H1 (cell line): Measurements from ENCODE around the gene TXNDC12. TPM values are rescaled to one million over a fixed set of nuclear protein-coding genes. Genes with fewer than 3 reads are reported as not detected.

Source experiments
- KDM4A ChIP-seq: IDR thresholded peaks from one replicate; pipeline ENCODE4 v1.7.1; 2012; ENCODE audit warnings: low read depth, mild to moderate bottlenecking, moderate library complexity, low read length, inconsistent platforms; ENCODE audit not compliant: severe bottlenecking
- POLR2AphosphoS5 ChIP-seq: IDR thresholded peaks from 2 replicates; pipeline ENCODE4 v1.6.1; 2011; ENCODE audit warnings: low read depth, low read length
- TEAD4 ChIP-seq: IDR thresholded peaks from 2 replicates; pipeline ENCODE4 v1.6.1; 2012; ENCODE audit warnings: low read depth, low read length, inconsistent platforms, mixed read lengths
- polyA plus RNA-seq, 7 experiments: library from polyadenylated mRNA; depleted of rRNA in 3 of 7; stranded (reverse) in 5 of 7; unstranded in 2 of 7; fragments of >200 nt in 5 of 7; fragments of 200-250 nt in 2 of 7; gene quantifications; 1 replicate in 5 of 7; 2 replicates in 1 of 7; 4 replicates in 1 of 7; pipeline versions ENCODE4 v1.2.1 to v1.2.3, GENCODE V29; 2011 to 2013; ENCODE audit warnings: missing spikeins in 2 of 7, mixed read lengths in 2 of 7
- total RNA-seq: library from RNA; stranded (reverse); fragmentation: NEBNext Ultra II Directional; extraction: Animal tissue kit (Norgen Biotek cat#: 25700); gene quantifications from 2 replicates; pipeline ENCODE4 v1.2.1, GENCODE V29; 2021

Gene TXNDC12
- total and polyA plus RNA-seq, 2 of the 8 experiments (the other 6 are each of a cell fraction or from before 2014, with no cell fraction given): 35.2 to 89.8 TPM

- TF ChIP-seq POLR2AphosphoS5 (no peak), KDM4A (no peak), TEAD4 (no peak)
These were observed 5.8 kb upstream of the TXNDC12 start (continued) for GRCh38 chr1:52060822-52061221.
